Measurements from ENCODE around the gene PLCZ1.

The PLCZ1 gene

GRCh38 chr12:18634382-18634781, 103.4 kb downstream of the PLCZ1 start:
- TF ChIP-seq CTCF (IDR thresholded peaks at IDR 0.05; ENCODE audit: low read length, missing control alignments), result no peak
- no peak for DNase-seq (ENCODE audit: low read depth)
- no peak overlapping the region for H3K4me3 ChIP-seq (replicated peaks; ENCODE audit: low read depth, low read length)
